Renal cortical epithelial cell (primary cell): ENCODE measurements around the gene ADGRA1. TPM values are rescaled to one million over a fixed set of nuclear protein-coding genes. Genes with fewer than 3 reads are reported as not detected.

ENCODE experiments used
- DNase-seq: peaks from one replicate; pipeline ENCODE4 v3.0.0-alpha.2; 2011; ENCODE audit warnings: low read depth
- total RNA-seq: library from RNA; depleted of rRNA; stranded (reverse); fragments of >200 nt; gene quantifications from 2 replicates; pipeline ENCODE4 v1.2.3, GENCODE V29; 2014

Gene ADGRA1
- total RNA-seq, 1 donor from 2014 or later: not detected

DNA sequence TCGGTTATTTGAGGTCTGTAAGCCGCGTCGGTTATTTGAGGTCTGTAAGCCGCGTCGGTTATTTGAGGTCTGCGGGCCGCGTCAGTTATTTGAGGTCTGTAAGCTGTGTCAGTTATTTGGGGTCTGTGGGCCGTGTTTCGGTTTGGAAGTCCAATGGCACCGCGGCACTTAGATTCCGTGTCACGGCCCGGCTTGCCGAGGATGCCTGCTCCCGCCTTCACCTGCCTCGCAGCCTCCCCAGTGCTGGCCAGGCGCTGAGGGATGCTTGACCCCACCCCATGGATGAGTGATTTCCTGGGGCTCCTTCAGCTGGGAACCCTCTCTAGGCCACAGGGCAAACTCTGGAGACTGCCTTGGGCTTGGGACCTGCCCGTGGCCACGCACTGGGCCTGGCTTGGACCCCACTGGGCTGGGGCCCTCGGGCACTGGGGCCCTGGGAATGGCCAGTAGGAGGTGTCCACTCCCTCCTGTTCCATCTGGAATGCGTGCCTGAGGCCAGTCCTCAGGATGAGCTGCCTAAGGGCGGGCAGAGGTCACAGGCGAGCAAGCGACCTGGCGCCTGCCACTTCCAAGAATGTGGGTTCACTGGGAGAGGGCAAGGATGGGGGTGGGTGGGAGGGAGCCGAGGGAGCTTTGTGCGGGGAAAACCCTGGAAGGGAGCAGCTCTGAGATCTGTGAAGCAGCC is 25.6 kb downstream of the ADGRA1 start:
- no peak for DNase-seq

DNA sequence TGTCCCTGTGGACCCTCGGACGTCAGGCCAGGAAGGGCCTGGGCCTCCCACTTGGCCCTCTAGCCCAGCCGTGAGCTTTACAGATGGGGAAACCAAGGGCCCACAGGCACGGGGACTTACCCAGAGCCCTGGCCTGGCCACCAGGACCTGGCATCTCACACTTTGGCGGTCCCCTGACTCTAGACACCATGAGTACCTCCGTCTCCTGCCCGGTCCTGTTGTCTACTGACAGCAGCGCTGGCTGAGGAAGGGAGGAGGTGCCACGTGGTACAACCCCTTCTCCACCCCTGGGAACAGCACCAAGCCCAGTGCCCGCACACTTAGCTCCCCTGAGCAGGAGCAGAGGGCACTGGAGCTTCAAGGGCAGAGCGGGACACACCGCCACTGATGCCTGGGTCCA is 26.1 kb downstream of the ADGRA1 start:
- no peak for DNase-seq

- DNase-seq: no peak
Observed at GRCh38 chr10:133114251-133114650, 26.5 kb downstream of the ADGRA1 start.

DNA sequence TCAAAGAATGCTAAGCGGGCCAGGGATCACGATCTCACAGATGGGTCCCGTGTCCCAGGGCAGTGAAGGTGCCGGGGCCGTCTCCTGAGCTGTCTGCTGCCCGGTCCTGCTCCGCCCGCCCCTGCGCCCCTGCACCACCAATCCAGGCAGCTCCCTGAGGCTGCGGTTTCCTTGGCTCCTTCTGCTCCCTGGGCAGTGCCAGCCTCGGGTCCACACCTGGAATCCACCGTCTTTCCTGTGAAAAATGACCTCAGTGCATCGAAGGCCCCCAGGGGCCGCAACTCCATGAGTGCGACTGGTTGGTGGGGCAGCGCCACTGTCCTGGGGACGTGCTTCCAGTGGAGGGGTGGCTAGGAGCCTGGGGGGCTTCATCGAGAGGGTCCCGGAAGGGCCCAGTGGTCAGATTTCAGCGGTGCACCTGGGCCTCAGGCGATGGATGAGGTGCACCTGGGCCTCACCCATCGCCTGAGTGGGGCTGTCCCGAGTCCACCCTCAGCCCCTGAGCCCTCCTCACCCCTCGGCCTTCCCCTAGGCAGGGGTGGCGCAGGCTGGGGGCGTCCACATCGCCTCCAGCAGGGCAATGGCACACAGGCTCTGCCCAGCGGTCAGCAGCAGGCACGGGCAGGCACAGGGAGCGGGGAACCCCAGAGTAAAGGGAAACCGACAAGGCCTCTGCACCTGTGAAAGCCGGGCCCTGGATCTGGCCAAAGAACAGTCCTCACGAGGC is 27.2 kb downstream of the ADGRA1 start:
- no peak for DNase-seq

DNA sequence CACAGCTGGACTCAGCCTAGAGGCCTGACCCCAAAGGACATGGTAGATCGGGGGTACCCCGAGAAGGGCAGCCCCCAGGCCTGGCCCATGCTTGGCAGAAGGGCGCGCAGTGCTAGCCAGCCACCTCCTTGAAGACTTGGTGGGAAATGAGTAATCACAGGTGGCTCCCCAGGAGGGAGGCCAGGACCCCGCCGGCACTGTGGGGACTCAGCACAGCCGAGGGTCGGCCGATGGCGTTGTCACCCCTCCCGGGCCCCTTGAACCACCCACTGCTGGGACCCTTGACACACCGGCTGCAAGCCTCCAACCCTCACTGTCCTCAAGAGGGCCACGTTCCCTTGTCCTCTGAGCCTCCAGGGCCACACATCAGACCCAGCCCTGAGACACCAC is 27.7 kb downstream of the ADGRA1 start:
- no peak for DNase-seq

DNA sequence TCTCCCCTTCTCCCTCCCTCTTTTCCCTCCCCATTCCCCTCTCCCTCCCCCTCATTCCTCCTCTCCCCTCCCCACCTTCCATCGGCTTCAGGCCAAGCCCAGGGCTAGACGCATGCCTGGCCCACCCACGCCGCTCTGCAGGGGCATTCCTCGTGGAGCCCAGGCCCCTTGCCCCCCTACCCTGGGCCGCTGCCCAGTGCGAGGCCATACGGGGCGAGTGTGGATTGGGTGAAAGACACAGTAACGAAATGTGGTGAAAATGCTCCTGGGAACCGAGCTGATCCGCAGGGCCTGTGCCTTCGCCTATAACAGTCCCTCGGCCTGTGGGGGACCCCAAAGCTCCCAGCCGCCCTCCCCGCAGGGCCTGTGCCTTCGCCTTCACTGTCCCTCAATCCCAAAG is 28.3 kb downstream of the ADGRA1 start:
- no peak for DNase-seq

DNA sequence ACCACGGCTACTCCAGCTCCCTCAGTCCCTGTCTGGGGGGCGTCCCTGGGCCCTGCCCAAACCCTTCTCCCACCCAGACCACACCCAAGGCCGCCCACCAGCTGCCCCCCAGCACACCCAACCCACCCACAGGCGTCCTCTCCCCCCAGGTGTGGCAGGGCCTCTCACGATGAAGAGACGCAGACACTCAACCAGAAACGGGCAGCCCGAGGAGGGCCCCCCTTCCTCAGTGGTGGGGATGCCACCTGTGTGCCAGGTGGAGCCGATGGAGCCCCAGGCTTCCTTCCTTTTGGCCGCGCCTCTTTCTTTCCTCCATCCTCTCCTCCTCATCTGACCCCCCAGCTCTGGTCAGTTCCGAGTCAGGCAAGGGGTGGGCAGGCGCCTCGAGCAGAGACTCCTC is 28.7 kb downstream of the ADGRA1 start:
- DNase-seq: no peak

DNA sequence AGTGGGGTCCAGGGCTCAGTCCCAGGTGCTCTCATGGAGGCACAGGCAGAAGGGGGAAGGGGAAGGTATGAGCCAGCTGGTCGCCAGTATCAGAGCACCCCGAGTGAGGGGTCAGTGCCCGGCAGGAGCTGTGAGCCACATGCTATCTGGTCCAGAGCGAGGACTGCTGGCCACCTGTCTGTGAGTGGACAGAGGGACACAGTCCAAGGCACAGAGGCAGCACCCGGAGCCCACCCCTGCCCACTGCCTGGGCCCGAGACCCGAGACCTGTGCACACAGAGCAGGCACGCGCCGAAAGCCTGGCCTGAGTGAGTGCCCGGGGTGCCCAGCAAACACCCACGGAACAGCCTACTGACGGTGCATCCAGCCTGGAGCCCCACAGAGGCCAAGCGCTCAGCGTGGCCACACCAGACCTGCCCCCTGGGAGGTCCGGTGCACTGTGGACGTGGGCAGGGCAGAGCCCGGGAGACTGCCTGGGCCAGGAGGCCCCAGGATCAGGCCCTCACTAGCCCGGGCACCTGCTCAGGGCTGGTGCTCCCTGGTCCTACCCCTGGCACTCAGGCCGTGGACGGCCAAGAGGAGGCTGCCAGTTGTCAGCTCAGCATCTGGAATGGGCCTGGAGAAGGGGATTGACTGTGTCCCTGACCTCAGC is 29.4 kb downstream of the ADGRA1 start:
- no peak for DNase-seq

DNA sequence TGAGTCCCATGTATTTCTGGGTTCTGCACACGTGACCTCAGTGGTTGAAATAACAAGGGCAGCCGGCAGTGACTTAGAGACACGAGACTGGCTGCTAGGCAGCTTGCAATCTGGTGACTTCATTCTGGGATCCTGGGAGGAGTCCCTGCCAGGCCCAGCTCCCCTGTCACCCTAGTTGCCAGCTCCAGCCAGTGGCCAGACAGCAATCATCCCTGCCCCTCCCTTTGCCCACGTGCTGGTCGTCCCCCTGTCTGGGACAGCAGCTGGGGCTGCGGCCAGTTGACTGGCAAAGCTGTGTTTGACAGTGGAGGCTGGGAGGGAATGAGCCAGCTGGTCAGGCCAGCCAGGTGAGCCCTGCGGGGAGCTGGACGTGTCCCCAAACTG is 30.0 kb downstream of the ADGRA1 start:
- no peak for DNase-seq

DNA sequence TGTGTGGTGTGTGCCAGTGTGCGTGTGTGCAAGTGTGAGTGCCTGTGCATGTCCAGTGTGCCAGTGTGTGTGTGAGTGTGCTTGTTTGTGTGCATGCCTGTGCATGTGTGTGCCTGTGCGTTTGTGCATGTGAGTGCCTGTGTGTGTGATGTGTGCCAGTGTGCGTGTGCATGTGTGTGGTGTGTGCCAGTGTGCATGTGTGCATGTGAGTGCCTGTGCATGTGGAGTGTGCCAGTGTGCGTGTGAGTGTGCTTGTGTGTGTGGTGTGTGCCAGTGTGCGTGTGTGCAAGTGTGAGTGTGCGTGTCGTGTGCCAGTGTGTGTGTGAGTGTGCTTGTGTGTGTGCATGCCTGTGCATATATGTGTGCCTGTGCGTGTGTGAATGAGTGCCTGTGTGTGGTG is 33.8 kb downstream of the ADGRA1 start:
- no peak for DNase-seq

DNA sequence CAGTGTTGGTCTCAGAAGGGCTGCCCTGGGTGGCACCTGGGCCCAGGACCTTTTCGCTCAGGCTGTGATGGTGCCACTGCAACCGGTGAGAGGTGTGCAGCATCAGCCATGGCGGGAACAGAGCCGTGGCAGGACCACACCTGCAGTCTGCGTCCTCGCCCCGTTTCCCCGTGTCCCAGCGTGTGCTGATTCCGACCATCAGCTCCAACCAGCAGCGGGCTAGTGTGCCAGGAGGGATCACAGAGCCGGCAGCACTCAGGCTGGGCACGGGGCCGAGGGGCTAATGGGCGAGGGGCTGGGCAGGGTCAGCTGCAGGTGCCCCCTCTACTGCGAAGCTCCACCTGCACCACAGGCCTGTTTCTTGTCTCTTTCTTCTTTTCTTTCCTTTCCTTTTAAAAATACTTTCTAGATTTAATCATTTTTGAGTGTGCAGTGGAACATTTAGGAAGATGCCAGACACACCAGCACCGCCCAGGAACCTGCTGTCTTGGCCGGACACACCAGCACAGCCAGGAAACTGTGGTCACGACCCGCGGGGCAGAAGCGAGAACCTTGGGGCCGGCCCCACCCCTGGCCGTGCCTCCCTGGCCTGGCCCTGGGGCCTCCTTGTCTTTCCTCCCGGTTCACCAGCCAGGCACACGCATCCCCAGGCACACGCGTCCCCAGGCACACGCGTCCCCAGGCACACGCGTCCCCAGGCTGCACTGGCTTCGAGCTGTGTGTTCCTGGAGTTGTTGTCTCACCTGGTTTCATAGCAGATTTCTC is 34.6 kb downstream of the ADGRA1 start:
- no peak for DNase-seq

DNA sequence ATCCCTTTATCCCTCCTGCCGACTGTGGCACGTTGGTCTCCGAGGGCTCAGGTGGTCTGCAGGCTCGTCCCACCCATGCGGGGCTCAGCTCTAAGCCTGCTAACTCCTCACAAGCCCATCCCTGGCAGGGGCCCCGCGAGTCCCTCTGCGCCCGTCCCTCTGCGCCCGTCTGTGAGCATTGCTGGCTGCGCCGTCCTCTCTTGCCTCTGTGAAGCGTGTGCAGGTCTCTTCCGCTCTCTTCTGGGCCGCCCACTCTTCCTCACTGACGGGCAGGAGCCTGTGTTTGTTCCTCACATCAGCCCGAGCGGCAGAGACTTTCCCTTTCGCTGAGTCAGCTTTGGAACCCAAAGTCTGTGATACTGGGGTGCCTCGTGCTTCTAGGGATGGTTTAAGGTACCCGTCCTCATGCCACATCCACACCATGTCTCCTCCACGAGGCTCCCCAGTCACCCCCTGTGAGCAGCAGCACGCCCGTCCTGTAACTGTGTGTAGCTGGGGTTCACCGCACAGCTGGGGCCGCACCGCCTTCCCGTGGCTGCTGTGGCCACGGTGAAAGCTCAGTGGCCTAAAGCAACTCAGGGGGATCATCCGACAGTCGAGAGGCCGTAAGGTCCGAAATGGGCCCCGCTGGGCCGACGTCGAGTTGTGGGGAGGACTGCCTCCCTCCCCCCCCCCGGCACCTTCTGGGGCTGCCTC is 35.5 kb downstream of the ADGRA1 start:
- no peak for DNase-seq

DNA sequence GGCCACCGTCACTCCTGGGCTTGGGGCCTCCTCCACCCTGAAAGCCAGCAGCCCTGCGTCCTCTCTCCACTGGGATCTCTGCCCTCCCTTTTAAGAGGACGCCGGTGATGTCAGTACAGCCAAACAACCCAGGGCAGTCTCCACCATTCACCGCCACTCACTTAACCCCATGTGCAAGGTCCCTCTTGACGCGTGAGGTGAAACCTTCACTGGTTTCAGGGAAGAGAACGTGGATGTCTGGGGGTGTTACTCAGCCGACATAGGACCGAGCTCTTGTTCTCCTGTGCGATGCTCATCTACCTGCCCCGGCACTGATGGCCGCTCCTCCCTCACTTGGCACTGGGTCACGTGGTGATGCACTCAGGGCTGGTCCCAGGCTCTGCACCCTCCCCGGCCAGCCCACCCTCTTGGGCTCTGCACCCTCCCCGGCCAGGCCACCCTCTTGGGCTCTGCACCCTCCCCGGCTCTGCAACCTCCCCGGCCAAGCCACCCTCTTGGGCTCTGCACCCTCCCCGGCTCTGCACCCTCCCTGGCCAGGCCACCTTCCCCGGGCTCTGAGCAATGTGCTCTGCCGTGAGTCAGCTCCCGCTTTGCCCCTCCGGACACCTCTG is 36.1 kb downstream of the ADGRA1 start:
- no peak for DNase-seq

DNA sequence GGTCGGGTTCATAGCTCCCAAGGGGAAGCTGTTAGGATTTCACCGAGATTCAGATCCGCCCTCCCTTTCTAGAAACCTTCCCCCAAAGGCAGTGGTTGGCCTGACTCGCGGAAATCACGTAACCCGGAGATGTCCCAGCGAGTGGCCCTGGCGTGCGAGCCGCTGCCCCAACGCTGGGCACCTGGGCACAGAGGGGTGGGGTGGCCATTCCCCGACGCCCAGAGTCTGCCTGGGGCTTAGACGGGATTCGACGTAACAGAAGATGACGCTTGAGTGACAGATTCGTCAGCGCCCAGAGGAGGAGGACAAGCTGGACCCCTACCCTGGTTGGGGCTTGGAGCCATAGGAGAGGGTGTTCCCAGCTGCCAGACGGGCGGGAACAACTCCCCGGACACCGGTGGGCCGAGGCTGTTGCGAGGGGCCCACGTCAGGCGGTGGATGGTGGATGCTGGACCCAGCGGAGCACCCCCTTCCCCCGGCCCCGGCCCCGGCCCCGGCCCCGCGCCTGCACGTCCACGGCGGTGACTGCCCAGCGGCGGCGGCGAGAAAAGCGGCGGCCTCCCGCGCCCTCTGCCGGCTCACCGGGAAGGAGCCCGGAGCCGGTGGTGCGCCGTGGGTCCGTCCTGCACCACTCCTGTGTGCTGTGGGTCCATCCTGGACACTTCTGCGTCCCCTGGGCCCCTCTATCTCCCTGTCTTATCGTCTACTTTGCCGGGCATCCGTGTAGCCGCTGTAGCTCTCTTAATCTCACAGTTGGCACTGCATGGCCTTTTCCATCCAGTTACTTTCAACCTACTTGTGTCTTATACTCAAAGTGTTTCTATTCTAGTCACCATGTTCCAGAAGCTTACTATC is 36.9 kb downstream of the ADGRA1 start:
- no peak for DNase-seq

DNA sequence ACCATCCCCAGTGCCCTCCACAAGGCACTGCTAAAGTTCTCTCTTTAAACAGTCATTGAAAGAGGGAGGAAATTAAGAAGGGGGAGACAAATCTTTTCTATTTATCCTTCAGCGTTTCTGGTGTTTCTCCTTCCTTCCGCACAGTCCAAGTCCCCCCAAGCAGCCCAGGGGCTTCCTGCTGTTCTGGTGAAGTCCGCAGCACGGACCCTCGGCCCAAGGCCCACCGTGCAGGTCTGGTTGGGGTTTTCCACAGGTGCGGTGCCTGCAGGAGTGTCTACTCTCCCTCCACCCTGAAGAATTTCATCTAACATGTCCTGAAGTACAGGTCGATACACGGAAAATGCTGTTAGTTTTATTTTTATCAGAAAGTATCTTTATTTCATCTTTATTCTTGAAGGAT is 38.2 kb downstream of the ADGRA1 start:
- no peak for DNase-seq

GRCh38 chr10:133126431-133127290 is 38.9 kb downstream of the ADGRA1 start:
- no peak for DNase-seq

DNA sequence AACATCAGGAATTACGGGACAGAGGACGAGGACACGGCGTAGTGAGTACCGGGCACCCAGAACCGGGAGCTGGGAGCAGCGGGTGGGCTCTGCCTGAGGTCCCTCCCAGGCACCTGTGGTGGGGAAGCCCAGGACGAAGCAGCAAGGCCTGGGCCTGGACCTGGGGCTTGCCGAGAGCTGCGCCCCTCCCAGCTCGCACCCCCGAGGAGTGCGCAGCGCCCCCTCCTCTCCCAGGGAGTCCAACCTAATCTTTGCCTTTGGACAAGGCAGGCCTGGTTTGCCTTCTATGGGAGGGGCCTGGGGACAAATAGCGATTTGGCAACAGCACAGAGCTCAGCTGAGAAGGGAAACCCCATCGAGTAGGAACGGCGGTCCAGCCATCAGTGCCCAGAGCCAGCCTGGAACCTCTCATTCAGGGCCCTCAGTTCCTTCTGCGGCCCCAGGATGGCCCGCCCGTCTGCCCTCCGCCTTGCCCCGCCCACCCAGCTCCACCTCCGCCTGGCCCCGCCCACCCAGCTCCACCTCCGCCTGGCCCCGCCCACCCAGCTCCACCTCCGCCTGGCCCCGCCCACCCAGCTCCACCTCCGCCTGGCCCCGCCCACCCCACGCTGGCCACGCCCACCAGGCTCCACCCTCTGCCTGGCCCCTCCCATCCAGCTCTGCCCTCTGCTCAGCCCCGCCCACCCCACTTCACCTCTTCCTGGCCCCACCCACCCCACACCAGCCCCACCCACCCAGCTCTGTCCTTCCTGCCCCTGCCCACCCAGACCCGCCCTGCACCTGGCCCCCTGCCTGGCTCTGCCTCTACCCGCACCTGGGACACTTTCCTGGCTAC is 39.8 kb downstream of the ADGRA1 start:
- no peak for DNase-seq
